GM18508 (cell line): ENCODE data around the gene KRTAP5-5.

ENCODE experiments used
- ATAC-seq: cut with Tn5 transposase; IDR thresholded peaks from one replicate; pipeline ENCODE4 v1.9.1; 2021; ENCODE audit warnings: moderate number of reproducible peaks; ENCODE audit not compliant: insufficient read depth, unreplicated experiment

The KRTAP5-5 gene

GRCh38 chr11:1673446-1674172 is 44.0 kb downstream of the KRTAP5-5 start:
- no peak for ATAC-seq

- no peak for ATAC-seq
Observed at GRCh38 chr11:1674173-1675131, 44.9 kb downstream of the KRTAP5-5 start.

- ATAC-seq, result no peak
Observed at GRCh38 chr11:1675536-1676228, 46.1 kb downstream of the KRTAP5-5 start.

- no peak for ATAC-seq
Observed at GRCh38 chr11:1676229-1676740, 46.7 kb downstream of the KRTAP5-5 start.

- ATAC-seq, result no peak
Observed at GRCh38 chr11:1679881-1680280, 50.3 kb downstream of the KRTAP5-5 start.
